DOHH2 (cell line): ENCODE measurements around the gene PAPOLA.

Source experiments
- EZH2phosphoT487 ChIP-seq: fragments of 200-600 bp; sonication (generic); IDR thresholded peaks from 2 replicates; pipeline ENCODE4 v1.6.1; 2017; ENCODE audit warnings: borderline replicate concordance, mild to moderate bottlenecking, antibody characterized with exemption, low read length, moderate library complexity, mixed read lengths
- TF ChIP-seq, protein P1 (sequence below): fragments of 200-600 bp; sonication (generic); IDR thresholded peaks from one replicate; pipeline ENCODE4 v1.5.1; 2014; ENCODE audit warnings: antibody characterized with exemption, mild to moderate bottlenecking, low read depth, low read length; ENCODE audit not compliant: poor library complexity, severe bottlenecking

- TF ChIP-seq, protein P1, sequence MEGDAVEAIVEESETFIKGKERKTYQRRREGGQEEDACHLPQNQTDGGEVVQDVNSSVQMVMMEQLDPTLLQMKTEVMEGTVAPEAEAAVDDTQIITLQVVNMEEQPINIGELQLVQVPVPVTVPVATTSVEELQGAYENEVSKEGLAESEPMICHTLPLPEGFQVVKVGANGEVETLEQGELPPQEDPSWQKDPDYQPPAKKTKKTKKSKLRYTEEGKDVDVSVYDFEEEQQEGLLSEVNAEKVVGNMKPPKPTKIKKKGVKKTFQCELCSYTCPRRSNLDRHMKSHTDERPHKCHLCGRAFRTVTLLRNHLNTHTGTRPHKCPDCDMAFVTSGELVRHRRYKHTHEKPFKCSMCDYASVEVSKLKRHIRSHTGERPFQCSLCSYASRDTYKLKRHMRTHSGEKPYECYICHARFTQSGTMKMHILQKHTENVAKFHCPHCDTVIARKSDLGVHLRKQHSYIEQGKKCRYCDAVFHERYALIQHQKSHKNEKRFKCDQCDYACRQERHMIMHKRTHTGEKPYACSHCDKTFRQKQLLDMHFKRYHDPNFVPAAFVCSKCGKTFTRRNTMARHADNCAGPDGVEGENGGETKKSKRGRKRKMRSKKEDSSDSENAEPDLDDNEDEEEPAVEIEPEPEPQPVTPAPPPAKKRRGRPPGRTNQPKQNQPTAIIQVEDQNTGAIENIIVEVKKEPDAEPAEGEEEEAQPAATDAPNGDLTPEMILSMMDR = no peak
- no peak for TF ChIP-seq EZH2phosphoT487
Measured at GRCh38 chr14:96484399-96484798, 17.8 kb upstream of the PAPOLA start.
